Thyroid gland (tissue), 4 donors: ENCODE data around the gene SETD1A. TPM values are rescaled to one million over a fixed set of nuclear protein-coding genes. Genes with fewer than 3 reads are reported as not detected.

Experiments
- DNase-seq, 2 donors: peaks; one replicate each; pipeline ENCODE4 v3.0.0-alpha.2; 2019
- H3K27ac ChIP-seq, 3 donors: fragments of 200-600 bp; sonication (generic); 1 replicate in 2 of 3; 2 replicates in 1 of 3; pipeline ENCODE4 v1.5.1; 2016 to 2019; ENCODE audit warnings: mild to moderate bottlenecking in 1 of 3, moderate library complexity in 1 of 3
- H3K27me3 ChIP-seq: fragments of 200-600 bp; sonication (generic); one replicate; pipeline ENCODE4 v1.5.1; 2019
- H3K36me3 ChIP-seq, 2 donors: fragments of 200-600 bp; sonication (generic); one replicate each; pipeline ENCODE4 v1.5.1; 2016 to 2019
- H3K4me1 ChIP-seq, 2 donors: fragments of 200-600 bp; sonication (generic); one replicate each; pipeline ENCODE4 v1.5.1; 2017 to 2019
- H3K4me3 ChIP-seq, 3 donors: fragments of 200-600 bp; sonication (generic); replicated peaks in 1 of 3; 1 replicate in 2 of 3; 2 replicates in 1 of 3; pipeline ENCODE4 v1.5.1; 2016; ENCODE audit warnings: mild to moderate bottlenecking in 1 of 3
- H3K9me3 ChIP-seq: fragments of 200-600 bp; sonication (generic); one replicate; pipeline ENCODE4 v1.5.1; 2017
- CTCF ChIP-seq, 6 experiments: fragments of 200-600 bp in 3 of 6; fragments of 450-650 bp in 3 of 6; sonication (generic) in 3 of 6; IDR thresholded peaks; one replicate each; pipeline ENCODE4 v1.5.1; 2016 to 2019; ENCODE audit warnings: antibody characterized with exemption in 6 of 6, mild to moderate bottlenecking in 2 of 6, inconsistent platforms in 1 of 6, moderate library complexity in 1 of 6
- POLR2A ChIP-seq, 2 donors: fragments of 450-650 bp; IDR thresholded peaks; one replicate each; pipeline ENCODE4 v1.6.1; 2017; ENCODE audit warnings: antibody characterized with exemption in 2 of 2, mild to moderate bottlenecking in 2 of 2, moderate library complexity in 1 of 2
- WGBS, 2 donors: methylation state at CpG; one replicate each; pipeline ENCODE4 v1.1.5; 2017; 5-methylcytosine and 5-hydroxymethylcytosine counted together
- intact Hi-C: fragments of 100-400 bp; cut with DNase I; formaldehyde crosslinking; loops from one replicate; pipeline ENCODE4 v1.15.1; 2023
- total RNA-seq, 4 donors: library from RNA; depleted of rRNA; stranded (reverse); fragments of >200 nt; gene quantifications; one replicate each; pipeline ENCODE4 v1.2.3, GENCODE V29; 2016

SETD1A gene
- total RNA-seq, 4 donors from 2014 or later = 7.7 to 11.4 (median 9.2) TPM

- Histone ChIP-seq H3K27me3 (no peaks in the 10 kb centered on the region), H3K27ac (no peak overlapping the region), H3K4me3 (no peak overlapping the region), H3K36me3 (peaks cover 90 to 95% of the 10 kb centered on the region in 2 donors), H3K4me1 (no peaks in the 10 kb centered on the region), H3K9me3 (no peaks in the 10 kb centered on the region)
- WGBS, 2 donors = 87 to 93% methylated on average over 4 of the region's 4 CpGs
- intact Hi-C loops = no loop called here
- TF ChIP-seq CTCF (IDR thresholded peaks at IDR 0.05) (no peak), POLR2A (IDR thresholded peaks at IDR 0.05) (no peak)
- no peak for DNase-seq
Observed at GRCh38 chr16:30967795-30968194, 10.2 kb downstream of the SETD1A start.

GRCh38 chr16:30969246-30969842 lies 11.8 kb downstream of the SETD1A start:
- Histone ChIP-seq H3K36me3 (peaks cover 79 to 94% of the 10 kb centered on the region in 2 donors), H3K27me3 (no peaks in the 10 kb centered on the region), H3K9me3 (no peaks in the 10 kb centered on the region), H3K27ac (no peak overlapping the region), H3K4me3 (no peak overlapping the region), H3K4me1 (no peaks in the 10 kb centered on the region)
- intact Hi-C loops = no loop called here
- TF ChIP-seq CTCF (IDR thresholded peaks at IDR 0.05) (no peak), POLR2A (IDR thresholded peaks at IDR 0.05) (no peak)
- WGBS, 2 donors = 95 to 96% methylated on average over 19 of the region's 19 CpGs
- DNase-seq = no peak

- H3K9me3 ChIP-seq = no peaks in the 10 kb centered on the region
- no peaks in the 10 kb centered on the region for H3K4me1 ChIP-seq
- WGBS, 2 donors = 95% methylated on average over 14 of the region's 14 CpGs
- TF ChIP-seq POLR2A (IDR thresholded peaks at IDR 0.05) (no peak), CTCF (IDR thresholded peaks at IDR 0.05) (no peak)
- H3K4me3 ChIP-seq = no peak overlapping the region
- intact Hi-C loops = no loop called here
- no peaks in the 10 kb centered on the region for H3K27me3 ChIP-seq
- no peak for DNase-seq
- H3K27ac ChIP-seq = no peak overlapping the region
- peaks cover 68 to 91% of the 10 kb centered on the region in 2 donors for H3K36me3 ChIP-seq
Observed at GRCh38 chr16:30971298-30971697, 13.7 kb downstream of the SETD1A start.

GRCh38 chr16:30972872-30973271 lies 15.3 kb downstream of the SETD1A start:
- WGBS, 2 donors = 87 to 92% methylated on average over 7 of the region's 7 CpGs
- no peak for DNase-seq
- Histone ChIP-seq H3K9me3 (no peaks in the 10 kb centered on the region), H3K4me1 (no peaks in the 10 kb centered on the region), H3K27ac (no peak overlapping the region), H3K4me3 (no peak overlapping the region), H3K36me3 (peaks cover 66 to 86% of the 10 kb centered on the region in 2 donors), H3K27me3 (no peaks in the 10 kb centered on the region)
- no peak for TF ChIP-seq CTCF (IDR thresholded peaks at IDR 0.05)
- intact Hi-C loops = no loop called here

GRCh38 chr16:30974348-30974747 lies 16.8 kb downstream of the SETD1A start:
- H3K27me3 ChIP-seq = no peaks in the 10 kb centered on the region
- H3K9me3 ChIP-seq = no peaks in the 10 kb centered on the region
- no peak overlapping the region for H3K27ac ChIP-seq
- no peak for TF ChIP-seq POLR2A (IDR thresholded peaks at IDR 0.05)
- TF ChIP-seq CTCF (IDR thresholded peaks at IDR 0.05) = no peak
- peaks cover 66 to 86% of the 10 kb centered on the region in 2 donors for H3K36me3 ChIP-seq
- intact Hi-C loops = no loop called here
- 94 to 96% methylated on average over 6 of the region's 6 CpGs for WGBS, 2 donors
- no peaks in the 10 kb centered on the region for H3K4me1 ChIP-seq
- DNase-seq = no peak
- H3K4me3 ChIP-seq = no peak overlapping the region
